ES-I3 (cell line): Measurements from ENCODE around the gene CASP8.
"Not testable (repeated sequence)": the region's sequence is repeated elsewhere in the genome, so short reads cannot be mapped to it uniquely, and the experiment has no call there.

Experiments used
- H3K36me3 ChIP-seq: 2 replicates; pipeline ENCODE4 v1.6.1; 2013; ENCODE audit warnings: mild to moderate bottlenecking, low read length, control low read depth, moderate library complexity; ENCODE audit not compliant: insufficient read depth
- H3K4me1 ChIP-seq: 2 replicates; pipeline ENCODE4 v1.6.1; 2013; ENCODE audit warnings: mild to moderate bottlenecking, control low read depth, low read length; ENCODE audit not compliant: insufficient read depth
- H3K9ac ChIP-seq: 2 replicates; pipeline ENCODE4 v1.6.1; 2013; ENCODE audit warnings: low read depth, mild to moderate bottlenecking, low read length, moderate library complexity
- H3K9me3 ChIP-seq: 2 replicates; pipeline ENCODE4 v1.6.1; 2013; ENCODE audit warnings: mild to moderate bottlenecking, low read length, moderate library complexity; ENCODE audit not compliant: control insufficient read depth, insufficient read depth

The CASP8 gene

DNA sequence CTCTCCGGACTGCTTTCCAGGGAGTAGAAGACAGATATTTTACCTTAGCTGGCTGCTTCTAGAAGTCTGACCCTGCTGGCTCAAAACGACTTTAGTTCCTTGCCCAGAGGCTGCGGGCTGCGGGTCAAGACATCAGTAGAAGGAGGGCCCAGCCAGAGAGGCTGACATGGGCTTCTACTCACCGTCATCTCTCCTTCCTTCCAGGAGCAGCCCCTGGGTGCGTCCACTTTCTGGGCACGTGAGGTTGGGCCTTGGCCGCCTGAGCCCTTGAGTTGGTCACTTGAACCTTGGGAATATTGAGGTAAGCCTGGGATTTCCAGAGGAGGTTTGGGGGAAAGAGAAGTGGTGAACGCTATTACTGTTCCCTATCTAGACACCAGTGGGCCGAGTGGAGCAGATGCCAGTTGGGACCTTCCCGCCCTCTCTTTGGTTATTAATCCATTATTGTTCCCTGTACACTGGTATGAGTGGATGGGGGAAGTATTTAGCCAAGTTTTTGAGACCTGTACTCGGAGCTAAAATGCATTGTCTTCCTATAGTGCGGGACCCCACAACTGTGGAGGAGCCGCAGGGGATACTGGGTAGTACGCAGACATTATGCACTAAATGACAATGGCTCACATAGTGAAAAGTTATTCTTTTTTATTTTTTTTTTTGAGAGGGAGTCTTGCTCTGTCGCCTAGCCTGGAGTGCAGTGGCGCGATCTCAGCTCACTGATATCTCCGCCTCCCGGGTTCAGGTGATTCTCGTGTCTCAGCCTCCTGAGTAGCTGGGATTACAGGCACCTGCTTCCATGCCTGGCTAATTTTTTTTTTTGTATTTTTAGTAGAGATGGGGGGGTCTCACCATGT is 26.3 kb upstream of the CASP8 start:
- peaks cover 3% of the 10 kb centered on the region; the same call in 1 of the 2 replicates for H3K4me1 ChIP-seq
- H3K36me3 ChIP-seq: no peaks in the 10 kb centered on the region
- H3K9ac ChIP-seq: peak overlapping the region; percentile 64
- no peaks in the 10 kb centered on the region for H3K9me3 ChIP-seq

DNA sequence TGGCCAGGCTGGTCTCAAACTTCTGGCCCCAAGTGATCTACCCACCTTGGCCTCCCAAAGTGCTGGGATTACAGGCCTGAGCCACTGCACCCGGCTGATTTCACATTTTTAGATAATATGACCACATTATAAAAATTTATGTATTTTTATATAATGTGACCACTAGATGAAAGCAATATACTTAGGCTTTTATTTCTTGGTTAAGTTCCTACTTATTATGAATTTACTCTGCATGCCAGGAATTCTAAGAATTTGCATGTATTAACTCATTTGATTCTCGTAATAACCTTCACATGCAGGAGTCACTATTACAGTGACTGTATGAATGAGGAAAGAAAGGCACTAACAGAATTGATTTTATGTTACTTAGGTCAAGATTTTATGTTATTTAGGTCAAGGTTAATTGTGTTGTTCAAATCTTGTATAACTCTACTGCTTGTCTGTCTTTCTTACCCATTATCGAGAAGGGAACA is 25.6 kb upstream of the CASP8 start:
- H3K9ac ChIP-seq: peak overlapping the region; percentile 64; the same call in 1 of the 2 replicates
- H3K4me1 ChIP-seq: peaks cover 3% of the 10 kb centered on the region; the same call in 1 of the 2 replicates
- H3K36me3 ChIP-seq: peaks cover 3% of the 10 kb centered on the region; the same call in 1 of the 2 replicates
- no peaks in the 10 kb centered on the region for H3K9me3 ChIP-seq

- H3K36me3 ChIP-seq: peaks cover 8% of the 10 kb centered on the region
- no peaks in the 10 kb centered on the region for H3K9me3 ChIP-seq
- peaks cover 3% of the 10 kb centered on the region; the same call in 1 of the 2 replicates for H3K4me1 ChIP-seq
- H3K9ac ChIP-seq: no peak overlapping the region
Measured at GRCh38 chr2:201235860-201236811, 24.2 kb upstream of the CASP8 start.

GRCh38 chr2:201237486-201238123 is 22.7 kb upstream of the CASP8 start:
- Histone ChIP-seq H3K9ac (no peak overlapping the region), H3K36me3 (peaks cover 8% of the 10 kb centered on the region), H3K4me1 (no peaks in the 10 kb centered on the region), H3K9me3 (no peaks in the 10 kb centered on the region)

DNA sequence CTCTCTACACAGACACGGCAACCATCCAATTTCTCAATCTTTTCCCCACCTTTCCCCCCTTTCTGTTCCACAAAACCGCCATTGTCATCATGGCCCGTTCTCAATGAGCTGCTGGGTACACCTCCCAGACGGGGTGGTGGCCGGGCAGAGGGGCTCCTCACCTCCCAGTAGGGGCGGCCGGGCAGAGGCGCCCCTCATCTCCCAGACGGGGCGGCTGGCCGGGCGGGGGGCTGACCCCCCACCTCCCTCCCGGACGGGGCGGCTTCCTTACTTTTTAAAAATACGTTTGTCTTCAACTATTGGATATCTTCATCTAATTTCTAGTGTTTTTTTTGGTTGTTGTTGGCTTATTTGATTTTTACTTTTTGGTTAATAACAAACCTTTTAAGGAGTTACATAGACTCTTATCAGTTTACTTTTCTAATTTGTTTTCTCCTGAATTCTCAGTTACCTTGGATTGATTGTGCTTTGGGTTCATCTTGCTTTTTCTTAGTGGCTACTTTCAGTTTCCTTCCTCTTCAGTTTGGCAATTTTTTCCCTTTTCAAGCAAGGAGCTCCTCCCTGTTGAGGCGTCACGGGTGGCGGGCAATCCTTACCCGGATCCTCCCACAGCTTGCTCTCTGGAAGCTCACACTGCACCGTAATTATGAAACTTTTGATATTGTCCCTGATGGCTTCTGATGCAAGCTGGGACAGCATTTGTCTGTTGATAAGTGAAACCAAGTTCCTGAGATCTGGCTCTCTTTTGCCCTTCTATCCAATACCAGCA is 21.0 kb upstream of the CASP8 start:
- not testable (repeated sequence) for H3K4me1 ChIP-seq, H3K9ac ChIP-seq, H3K9me3 ChIP-seq, H3K36me3 ChIP-seq

DNA sequence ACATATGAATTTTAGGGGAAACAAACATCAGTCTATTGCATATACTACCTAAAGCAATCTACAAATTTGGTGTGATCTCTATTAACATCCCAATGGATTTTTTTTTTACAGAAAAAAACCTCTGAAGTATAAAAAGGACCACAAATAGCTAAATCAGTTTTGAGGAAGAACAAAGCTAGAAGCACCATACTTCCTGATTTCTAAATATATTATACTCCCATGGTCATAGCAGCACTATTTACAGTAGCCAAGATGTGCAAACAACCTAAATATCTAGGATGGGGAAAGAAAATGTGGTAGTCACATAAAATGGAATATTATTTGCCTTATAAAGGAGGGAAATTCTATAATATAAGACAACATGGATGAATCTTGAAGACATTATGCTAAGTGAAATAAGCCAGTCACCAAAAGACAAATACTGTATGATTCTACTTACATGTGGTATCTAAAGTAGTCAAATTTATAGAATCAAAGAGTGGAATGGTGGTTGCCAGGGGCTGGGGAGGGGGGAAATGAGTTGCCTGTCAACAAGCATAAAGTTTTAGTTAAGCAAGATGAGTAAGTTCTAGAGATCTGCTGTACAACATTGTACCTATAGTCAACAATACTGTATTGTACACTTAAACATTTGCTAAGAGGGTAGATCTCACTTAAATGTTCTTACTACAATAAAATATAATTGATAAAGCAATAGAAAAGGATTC is 17.6 kb upstream of the CASP8 start:
- Histone ChIP-seq H3K36me3 (peaks cover 8% of the 10 kb centered on the region), H3K9ac (no peak overlapping the region), H3K9me3 (no peaks in the 10 kb centered on the region), H3K4me1 (no peaks in the 10 kb centered on the region)

DNA sequence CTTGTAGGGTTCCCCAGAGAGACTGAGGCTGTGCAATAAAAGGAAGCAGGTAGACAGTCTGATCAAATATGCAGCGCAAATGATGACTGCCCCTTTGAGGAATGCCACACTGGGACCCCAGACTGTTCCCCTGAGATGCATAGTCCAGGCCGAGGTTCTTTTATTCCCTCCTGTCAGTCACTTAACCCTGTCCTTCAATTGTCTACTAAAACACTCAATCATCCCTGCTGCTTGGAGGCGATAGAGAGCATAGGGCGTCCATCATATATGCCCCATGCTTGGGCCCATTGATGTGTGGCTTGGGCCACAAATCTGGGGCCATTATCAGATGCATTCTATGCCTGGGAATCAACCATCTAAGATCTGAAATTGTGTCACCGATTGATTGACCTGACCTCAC is 15.5 kb upstream of the CASP8 start:
- H3K4me1 ChIP-seq: no peaks in the 10 kb centered on the region
- peaks cover 4% of the 10 kb centered on the region for H3K36me3 ChIP-seq
- no peak overlapping the region for H3K9ac ChIP-seq
- no peaks in the 10 kb centered on the region for H3K9me3 ChIP-seq

DNA sequence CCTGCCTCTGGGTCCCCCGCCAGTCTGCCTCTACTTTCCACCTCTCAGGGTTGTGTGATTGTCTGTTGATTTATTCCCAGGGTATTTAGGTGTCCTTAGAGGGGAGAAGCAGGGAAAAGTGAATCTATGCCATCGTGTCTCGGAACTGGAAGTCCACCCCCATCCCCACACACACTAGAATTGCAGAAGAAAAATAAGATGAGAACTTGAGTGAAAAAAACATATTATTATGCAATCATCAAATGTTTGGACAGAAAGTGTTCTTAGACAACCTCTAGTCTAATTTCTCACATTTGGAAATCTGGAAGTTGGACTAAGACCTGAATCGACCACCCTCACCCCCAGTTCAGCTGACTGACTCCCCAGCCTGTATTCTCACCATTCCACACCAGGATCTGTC is 14.1 kb upstream of the CASP8 start:
- Histone ChIP-seq H3K9me3 (no peaks in the 10 kb centered on the region), H3K4me1 (no peaks in the 10 kb centered on the region), H3K9ac (no peak overlapping the region), H3K36me3 (no peaks in the 10 kb centered on the region)

- Histone ChIP-seq H3K9me3 (no peaks in the 10 kb centered on the region), H3K4me1 (no peaks in the 10 kb centered on the region), H3K36me3 (no peaks in the 10 kb centered on the region), H3K9ac (no peak overlapping the region)
Measured at GRCh38 chr2:201248288-201248844, 12.0 kb upstream of the CASP8 start.

GRCh38 chr2:201249889-201250288 is 10.4 kb upstream of the CASP8 start:
- peaks cover 6% of the 10 kb centered on the region for H3K4me1 ChIP-seq
- H3K9ac ChIP-seq: no peak overlapping the region
- H3K36me3 ChIP-seq: no peaks in the 10 kb centered on the region
- H3K9me3 ChIP-seq: no peaks in the 10 kb centered on the region

DNA sequence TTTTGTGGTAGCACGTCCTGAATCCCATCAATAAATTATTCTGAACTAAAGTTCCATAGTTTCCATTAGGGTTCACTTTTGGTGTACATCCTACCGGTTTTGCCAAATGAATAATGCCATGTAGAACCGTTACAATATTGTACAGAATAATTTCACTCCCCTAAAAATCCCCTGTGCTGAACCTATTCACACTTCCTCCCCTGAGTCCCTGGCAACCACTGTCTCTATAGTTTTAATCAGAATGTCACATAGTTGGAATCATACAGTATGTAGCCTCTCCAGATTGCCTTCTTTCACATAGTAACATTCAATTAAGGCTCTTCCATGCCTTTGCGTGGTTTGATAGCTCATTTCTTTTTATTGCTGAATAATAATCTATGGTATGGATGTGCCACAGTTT is 9.6 kb upstream of the CASP8 start:
- peaks cover 9% of the 10 kb centered on the region for H3K4me1 ChIP-seq
- H3K9ac ChIP-seq: no peak overlapping the region
- H3K9me3 ChIP-seq: no peaks in the 10 kb centered on the region
- no peaks in the 10 kb centered on the region for H3K36me3 ChIP-seq

DNA sequence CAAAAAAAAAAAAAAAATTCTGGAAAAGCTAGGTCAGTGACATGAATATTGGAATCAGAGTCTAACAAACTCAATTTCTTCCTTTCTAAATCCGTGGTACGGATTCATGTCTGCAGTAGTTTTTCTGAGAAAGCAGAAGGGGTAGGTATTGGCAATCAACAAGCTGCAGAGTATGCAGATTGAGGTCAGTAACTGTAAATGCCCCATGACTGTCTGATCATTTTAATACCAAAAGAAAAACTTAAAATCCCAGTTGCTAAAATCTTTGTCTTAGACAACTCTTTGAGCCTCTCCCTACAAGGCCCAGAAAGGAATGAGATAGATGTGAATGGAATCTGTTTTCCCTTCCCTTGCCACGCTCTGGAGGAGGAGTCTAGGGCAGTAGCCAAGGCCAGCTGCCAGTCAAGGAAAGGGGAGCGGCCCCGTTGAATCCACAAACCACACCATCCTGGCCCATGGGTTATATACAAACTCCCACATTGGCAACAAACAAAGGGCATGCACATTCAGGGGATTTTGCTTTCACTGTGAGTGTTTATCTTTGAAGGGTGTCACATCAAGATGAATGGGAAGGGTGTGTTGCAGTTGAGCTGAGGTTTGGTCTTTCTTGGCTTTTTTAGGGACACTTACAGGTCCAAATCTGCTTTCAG is 6.1 kb upstream of the CASP8 start:
- Histone ChIP-seq H3K4me1 (peaks cover 11% of the 10 kb centered on the region), H3K36me3 (no peaks in the 10 kb centered on the region), H3K9ac (no peak overlapping the region), H3K9me3 (no peaks in the 10 kb centered on the region)
